GM21515 (cell line): Measurements from ENCODE around the gene PCSK5.

Source experiments
- ATAC-seq: cut with Tn5 transposase; IDR thresholded peaks from one replicate; pipeline ENCODE4 v1.9.1; 2021; ENCODE audit not compliant: unreplicated experiment

Gene PCSK5

DNA sequence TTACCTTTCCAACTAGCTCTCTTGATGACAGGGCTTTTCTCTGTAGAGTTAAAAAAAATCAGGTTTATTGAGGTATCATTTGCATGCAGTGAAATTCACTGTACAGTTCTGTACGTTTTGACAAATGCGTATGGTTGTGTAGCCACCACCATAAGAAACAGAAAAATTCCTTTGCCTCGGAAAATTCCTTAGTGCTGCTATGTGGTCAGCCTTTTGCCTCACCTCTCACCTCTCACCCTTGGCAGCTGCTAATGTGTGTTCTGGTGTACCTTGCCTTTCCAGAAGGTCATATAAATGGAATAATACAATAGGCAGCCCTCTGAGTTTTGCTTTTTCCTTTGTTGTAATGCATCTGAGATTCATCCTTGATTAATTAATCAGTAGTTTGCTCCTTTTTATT is 28.4 kb downstream of the PCSK5 start:
- no peak for ATAC-seq

GRCh38 chr9:75921391-75922127 is 31.1 kb downstream of the PCSK5 start:
- no peak for ATAC-seq

GRCh38 chr9:75926385-75926784 is 35.9 kb downstream of the PCSK5 start:
- no peak for ATAC-seq

DNA sequence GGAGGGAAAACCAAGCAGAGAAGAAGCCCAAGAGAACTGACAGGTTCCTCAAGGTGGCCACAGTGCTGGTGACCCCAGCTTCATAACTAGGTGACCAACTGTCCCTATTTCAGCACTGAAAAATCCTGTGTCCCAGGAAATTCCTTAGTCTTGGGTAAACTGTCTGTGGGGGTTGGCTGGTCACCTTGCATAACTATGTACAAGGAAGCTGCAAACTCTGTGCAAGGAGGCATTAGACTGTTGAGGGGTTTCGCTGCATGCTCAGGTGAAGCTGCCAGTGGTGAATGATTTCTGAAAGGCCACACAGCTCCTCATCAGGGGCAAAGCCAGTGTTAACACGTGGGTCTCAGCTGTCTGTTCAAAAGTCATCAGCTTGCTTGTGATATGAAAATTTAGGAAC is 36.9 kb downstream of the PCSK5 start:
- ATAC-seq = no peak

DNA sequence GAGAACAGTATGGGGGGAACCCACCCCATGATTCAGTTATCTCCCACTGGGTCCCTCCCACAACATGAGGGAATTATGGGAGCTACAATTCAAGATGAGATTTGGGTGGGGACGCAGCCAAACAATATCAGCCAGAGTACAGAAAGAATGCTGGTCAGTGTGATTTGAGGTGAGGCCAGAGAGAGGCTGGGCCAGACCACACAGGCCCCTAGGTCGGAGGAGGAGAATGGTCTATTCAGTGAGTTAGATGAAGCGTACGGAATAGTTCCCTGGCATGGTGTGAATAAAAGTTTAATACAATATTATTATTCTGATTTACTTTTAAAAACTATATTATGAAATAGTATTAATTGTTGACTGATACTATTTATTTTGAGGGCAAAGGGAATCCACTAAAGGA is 39.7 kb downstream of the PCSK5 start:
- no peak for ATAC-seq

GRCh38 chr9:75930730-75931321 is 40.4 kb downstream of the PCSK5 start:
- ATAC-seq = no peak

DNA sequence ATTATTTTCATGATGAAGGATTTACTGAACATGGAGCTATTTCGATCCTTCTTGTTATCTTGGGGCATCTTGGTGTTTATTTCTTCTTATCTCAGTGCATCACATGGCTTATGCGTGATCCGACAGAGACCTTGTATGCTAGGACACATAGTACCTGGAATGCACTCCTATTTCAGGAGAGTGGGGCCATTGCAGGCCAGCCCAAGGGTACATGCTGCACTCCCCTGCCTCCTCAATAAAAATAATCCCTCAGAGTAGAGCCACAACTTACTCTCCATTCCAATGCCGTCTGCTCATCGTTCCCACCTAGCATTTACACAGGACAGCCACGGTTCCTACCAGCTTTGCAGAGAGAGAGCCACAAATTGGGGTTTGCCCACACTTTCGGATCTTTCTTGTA is 43.5 kb downstream of the PCSK5 start:
- ATAC-seq = no peak

GRCh38 chr9:75935591-75935990 is 45.1 kb downstream of the PCSK5 start:
- no peak for ATAC-seq

DNA sequence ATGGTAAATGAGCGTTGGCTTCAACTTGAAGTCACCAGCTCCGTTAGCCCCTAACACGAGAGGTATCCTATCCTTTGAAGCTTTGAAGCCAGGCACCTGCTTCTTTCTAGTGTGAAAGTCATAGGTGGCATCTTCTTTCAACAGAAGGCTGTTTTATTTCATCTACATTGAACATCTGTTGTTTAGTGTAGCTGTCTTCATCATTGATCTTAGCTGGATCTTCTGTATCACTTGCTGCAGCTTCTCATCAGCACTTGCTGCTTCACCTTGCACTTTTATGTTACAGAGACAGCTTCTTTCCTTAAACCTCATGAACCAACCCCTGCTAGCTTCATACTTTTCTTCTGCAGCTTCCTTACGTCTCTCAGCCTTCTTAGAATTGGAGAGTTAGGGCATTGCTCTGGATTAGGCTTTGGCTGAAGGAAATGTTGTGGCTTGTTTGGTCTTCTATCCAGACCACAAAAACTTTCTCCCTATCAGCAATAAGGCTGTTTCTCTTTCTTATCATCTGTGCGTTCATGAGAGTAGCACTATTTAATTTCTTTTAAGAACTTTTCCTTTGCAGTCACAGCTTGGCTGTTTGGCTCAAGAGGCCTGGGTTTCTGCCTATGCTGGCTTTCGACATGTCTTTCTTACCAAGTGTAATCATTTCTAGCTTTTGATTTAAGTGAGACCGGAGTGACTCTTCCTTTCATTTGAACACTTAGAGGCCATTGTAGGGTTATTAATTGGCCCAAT is 47.2 kb downstream of the PCSK5 start:
- ATAC-seq = no peak

DNA sequence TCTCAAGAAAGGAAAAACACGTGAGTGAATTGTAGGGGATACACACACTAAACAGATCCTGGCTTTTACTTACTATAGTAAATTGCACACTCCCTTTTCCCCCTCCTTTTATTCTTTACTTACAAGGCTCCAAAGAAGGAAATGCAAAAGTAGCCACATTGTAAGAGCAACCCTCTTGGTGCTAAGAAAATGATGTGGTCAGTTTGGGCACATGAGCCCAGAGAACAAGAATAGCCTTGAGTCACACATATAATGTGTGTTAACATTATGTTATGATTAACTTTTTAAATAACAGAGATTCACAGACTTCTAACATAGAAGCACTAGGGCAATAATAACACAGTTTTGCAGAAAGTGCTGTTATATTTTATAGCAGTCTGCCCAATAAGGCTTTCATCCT is 48.5 kb downstream of the PCSK5 start:
- no peak for ATAC-seq

- ATAC-seq = no peak
Observed at GRCh38 chr9:75939536-75940111, 49.2 kb downstream of the PCSK5 start.

DNA sequence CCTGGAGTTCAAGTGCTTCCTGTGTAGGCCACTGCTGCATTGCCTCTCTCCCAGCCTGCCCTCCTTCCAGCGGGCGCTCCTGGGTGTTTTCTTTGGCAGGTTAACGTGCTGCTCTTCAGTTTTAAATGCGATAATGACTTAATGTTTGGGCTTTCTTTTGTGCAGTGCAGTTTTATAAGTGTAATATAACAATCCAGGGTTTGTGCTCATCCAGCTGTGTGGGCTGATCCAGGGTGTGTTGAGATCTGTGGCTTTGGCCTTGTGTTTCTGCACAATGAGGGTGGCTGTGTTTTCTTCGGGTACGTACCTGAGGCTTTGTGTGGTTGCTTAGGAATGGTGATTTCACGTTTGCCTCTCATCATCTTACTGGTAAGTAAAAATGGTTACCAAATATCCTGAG is 50.6 kb downstream of the PCSK5 start:
- no peak for ATAC-seq

DNA sequence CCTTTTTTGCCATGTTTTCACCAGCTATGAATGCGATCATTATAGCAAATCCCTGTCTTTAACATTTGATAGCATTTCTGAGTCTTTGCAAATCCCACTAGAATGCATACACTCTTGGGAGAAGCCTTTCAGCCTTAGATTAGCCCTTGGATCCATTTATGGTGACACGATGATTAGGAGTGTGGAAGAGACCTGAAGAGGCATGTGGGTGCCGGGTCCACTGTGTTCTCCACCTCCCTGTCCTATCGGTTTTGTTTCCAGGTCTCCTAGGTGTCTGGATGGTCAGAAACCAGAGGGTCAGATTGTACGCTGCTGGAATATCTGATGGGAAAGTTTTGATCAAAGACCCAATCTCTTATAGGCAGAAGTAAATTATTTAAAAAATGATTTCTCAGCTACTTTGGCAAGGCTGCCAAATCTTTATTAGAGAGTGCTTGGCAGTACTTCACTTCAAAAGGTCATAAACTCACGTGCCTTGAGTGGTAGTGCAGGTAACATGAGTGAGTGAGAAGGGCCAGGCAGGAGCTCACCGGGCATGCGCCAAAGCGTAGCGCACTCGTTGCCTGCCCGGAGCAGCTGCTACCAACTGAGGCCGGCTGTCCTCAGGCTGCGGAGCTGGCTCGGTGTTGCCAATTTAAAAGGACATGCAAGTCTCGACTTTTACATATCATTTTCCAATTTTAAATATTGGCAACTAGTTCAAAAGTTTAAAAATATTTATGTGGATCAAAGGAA is 51.3 kb downstream of the PCSK5 start:
- no peak for ATAC-seq

- no peak for ATAC-seq
Observed at GRCh38 chr9:75946766-75947165, 56.3 kb downstream of the PCSK5 start.

DNA sequence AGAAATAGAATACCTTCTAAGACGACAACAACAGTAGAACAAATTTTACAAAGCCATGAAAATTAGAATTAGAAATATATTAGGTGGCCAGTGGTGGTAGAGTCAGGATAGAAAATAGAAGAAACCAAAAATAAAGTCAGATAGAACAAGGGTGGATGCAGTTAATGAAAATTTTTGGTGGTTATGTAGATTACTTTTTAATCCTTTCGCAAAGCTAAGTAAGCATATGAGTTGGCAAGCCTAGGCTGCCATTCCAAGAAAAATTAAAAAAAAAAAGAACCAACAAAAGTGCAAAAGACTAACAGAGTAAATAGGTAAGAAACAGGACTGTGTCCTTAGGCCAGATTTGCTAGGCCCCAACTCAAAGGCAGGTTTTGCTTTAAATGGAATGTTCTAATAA is 56.8 kb downstream of the PCSK5 start:
- ATAC-seq = no peak

- ATAC-seq = no peak
Observed at GRCh38 chr9:75950998-75951397, 60.5 kb downstream of the PCSK5 start.

- ATAC-seq = no peak
Observed at GRCh38 chr9:75953218-75953617, 62.7 kb downstream of the PCSK5 start.

DNA sequence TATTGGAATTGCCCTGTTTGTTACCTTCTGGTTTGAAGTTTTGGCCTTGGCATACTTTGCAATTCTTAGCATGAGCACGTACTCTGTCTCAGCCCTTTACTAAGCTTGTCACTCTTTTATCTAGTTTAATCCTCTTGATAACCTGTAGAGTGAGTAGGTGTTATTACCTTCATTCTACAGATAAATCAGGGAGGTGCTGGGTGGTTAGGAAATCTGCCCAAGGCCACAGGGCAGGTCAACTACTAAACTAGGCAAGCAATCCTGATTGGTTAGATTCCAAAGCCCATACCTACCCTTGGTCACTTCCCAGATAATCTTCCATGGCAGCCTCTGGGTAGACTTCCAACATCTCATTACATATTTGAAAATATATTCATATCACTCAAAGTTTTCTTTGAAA is 65.7 kb downstream of the PCSK5 start:
- no peak for ATAC-seq

DNA sequence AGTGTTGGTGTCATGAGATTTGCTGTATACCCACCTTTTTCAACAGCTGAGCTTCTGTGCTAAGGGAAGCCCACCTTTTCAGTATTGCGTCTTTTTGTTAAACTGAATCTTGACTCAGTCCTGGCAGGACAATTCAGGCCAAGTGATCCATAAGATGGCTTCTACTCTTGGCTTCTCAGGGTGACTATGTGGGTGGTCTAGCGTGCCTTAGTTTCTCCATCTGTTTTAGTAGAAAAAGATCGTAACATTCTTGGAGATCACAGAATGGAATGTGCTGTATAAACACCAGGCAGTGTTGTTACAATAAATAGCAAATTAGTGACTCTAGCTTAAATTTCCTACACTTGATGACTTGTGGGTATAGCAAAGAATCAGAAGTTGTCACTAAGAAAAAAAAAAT is 66.6 kb downstream of the PCSK5 start:
- ATAC-seq = no peak

GRCh38 chr9:75958226-75958625 is 67.8 kb downstream of the PCSK5 start:
- ATAC-seq = no peak

GRCh38 chr9:75960551-75960950 is 70.1 kb downstream of the PCSK5 start:
- ATAC-seq = no peak
